Nephron (organoid): ENCODE results near the gene LRRC74B.
"Not testable (repeated sequence)": the region's sequence is repeated elsewhere in the genome, so short reads cannot be mapped to it uniquely, and the experiment has no call there.

Experiments
- H3K27ac Mint-ChIP-seq, 3 experiments: 2 replicates each; pipeline ENCODE4 v1.8.0; 2020; ENCODE audit warnings: mixed read lengths in 3 of 3, mild to moderate bottlenecking in 2 of 3, moderate library complexity in 1 of 3
- H3K27me3 Mint-ChIP-seq: 2 replicates; pipeline ENCODE4 v1.8.0; 2021; ENCODE audit warnings: low read depth, mild to moderate bottlenecking, moderate library complexity, mixed read lengths
- H3K36me3 Mint-ChIP-seq: 2 replicates; pipeline ENCODE4 v1.8.0; 2020; ENCODE audit warnings: low read depth, mixed read lengths
- H3K4me1 Mint-ChIP-seq: 2 replicates; pipeline ENCODE4 v1.8.0; 2020; ENCODE audit warnings: mixed read lengths
- H3K4me3 Mint-ChIP-seq, 3 experiments: 2 replicates each; pipeline ENCODE4 v1.8.0; 2020; ENCODE audit warnings: mild to moderate bottlenecking in 3 of 3, mixed read lengths in 3 of 3, moderate library complexity in 2 of 3
- H3K9me3 Mint-ChIP-seq: 2 replicates; pipeline ENCODE4 v1.8.0; 2020; ENCODE audit warnings: mixed read lengths
- CTCF ChIP-seq, 3 experiments: fragments of 200-600 bp; sonication (generic); IDR thresholded peaks; one replicate each; pipeline ENCODE4 v1.5.0; 2021; ENCODE audit warnings: antibody characterized with exemption in 3 of 3; ENCODE audit not compliant: unreplicated experiment in 3 of 3

LRRC74B gene

GRCh38 chr22:21067901-21068680 is 22.3 kb downstream of the LRRC74B start:
- Mint-ChIP-seq H3K36me3 (no peaks in the 10 kb centered on the region), H3K9me3 (no peaks in the 10 kb centered on the region), H3K27ac (no peak overlapping the region), H3K4me3 (no peak overlapping the region), H3K4me1 (no peaks in the 10 kb centered on the region), H3K27me3 (peaks cover 18% of the 10 kb centered on the region)
- TF ChIP-seq CTCF (IDR thresholded peaks at IDR 0.05; ENCODE audit: unreplicated experiment in 3 of 3) = no peak

GRCh38 chr22:21068681-21069276 is 23.0 kb downstream of the LRRC74B start:
- Mint-ChIP-seq H3K27me3 (peaks cover 18% of the 10 kb centered on the region), H3K4me1 (no peaks in the 10 kb centered on the region), H3K9me3 (no peaks in the 10 kb centered on the region), H3K4me3 (no peak overlapping the region), H3K27ac (no peak overlapping the region), H3K36me3 (no peaks in the 10 kb centered on the region)
- no peak for TF ChIP-seq CTCF (IDR thresholded peaks at IDR 0.05; ENCODE audit: unreplicated experiment in 3 of 3)

GRCh38 chr22:21069375-21069774 is 23.6 kb downstream of the LRRC74B start:
- no peak for TF ChIP-seq CTCF (IDR thresholded peaks at IDR 0.05; ENCODE audit: unreplicated experiment in 3 of 3)
- Mint-ChIP-seq H3K4me1 (no peaks in the 10 kb centered on the region), H3K36me3 (no peaks in the 10 kb centered on the region), H3K9me3 (no peaks in the 10 kb centered on the region), H3K27me3 (peaks cover 18% of the 10 kb centered on the region), H3K27ac (no peak overlapping the region), H3K4me3 (no peak overlapping the region)

DNA sequence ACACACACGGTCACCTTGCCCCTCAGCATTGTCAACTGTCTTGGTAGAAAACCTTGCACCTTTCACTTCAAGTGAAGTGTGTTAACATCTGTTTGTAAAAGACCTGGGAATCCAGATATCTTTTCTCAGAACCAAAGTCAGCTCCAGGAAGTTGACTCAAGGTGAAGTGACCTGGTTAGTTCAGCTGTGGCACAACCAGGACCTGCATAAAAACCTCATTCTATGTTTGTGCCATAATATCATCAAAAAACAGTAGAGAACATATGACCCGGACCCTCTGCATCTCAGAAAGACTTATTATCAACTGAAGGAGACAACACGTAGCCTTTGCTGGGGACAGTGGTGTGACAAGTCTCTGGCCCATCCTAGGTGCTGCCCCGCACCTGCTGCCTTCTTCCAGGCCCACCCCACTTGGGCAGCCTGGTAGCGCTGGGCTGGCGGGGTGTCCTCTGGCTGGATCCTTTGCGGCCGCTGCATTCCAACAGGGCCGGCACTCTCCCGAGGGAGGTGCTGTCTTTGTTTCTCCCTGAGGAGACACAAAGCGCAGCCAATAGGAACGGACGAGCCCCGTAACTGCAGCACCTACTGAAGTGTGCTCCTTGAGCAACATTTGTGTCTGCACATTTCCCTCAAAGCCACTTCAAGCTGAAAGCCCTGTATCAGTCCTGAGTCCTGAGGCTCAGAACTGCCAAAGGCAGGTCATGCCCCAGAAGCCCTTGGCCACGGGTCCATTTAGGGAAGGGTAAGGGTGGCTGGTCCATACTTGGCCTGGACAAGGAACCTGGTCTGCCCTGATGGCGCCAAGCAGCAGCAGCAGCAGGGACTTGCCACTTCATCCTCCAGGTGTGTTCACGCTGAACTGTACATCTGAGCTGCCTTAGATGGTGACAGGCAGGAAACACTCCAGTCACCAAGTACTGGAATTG is 25.2 kb downstream of the LRRC74B start:
- Mint-ChIP-seq H3K27ac (no peak overlapping the region), H3K4me3 (no peak overlapping the region), H3K27me3 (peaks cover 10% of the 10 kb centered on the region), H3K9me3 (no peaks in the 10 kb centered on the region), H3K4me1 (no peaks in the 10 kb centered on the region), H3K36me3 (no peaks in the 10 kb centered on the region)
- TF ChIP-seq CTCF (IDR thresholded peaks at IDR 0.05; ENCODE audit: unreplicated experiment in 3 of 3) = no peak

DNA sequence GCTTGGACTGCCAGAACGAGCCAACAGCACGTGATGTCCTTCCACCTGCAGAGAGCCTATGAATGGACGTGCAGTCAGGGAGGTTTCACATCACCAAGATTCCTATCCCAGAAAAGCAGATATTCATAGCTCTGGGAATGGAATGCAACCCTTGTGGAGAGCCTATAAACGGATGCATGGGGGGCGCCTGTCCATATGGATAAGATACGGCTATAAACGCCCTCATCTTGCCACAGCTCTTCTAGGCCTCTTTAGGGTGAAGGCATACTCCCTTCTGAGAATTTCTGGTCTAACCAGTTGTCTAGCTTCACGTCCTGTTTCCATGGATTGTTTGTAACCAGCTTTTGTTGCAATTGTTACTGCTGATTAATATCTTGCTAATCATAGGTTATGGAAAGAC is 26.1 kb downstream of the LRRC74B start:
- not testable (repeated sequence) for H3K27ac Mint-ChIP-seq, H3K4me3 Mint-ChIP-seq, H3K9me3 Mint-ChIP-seq, H3K36me3 Mint-ChIP-seq, H3K4me1 Mint-ChIP-seq
- H3K27me3 Mint-ChIP-seq = peaks cover 11% of the 10 kb centered on the region

GRCh38 chr22:21073023-21073422 is 27.3 kb downstream of the LRRC74B start:
- Mint-ChIP-seq H3K4me1 (no peaks in the 10 kb centered on the region), H3K36me3 (no peaks in the 10 kb centered on the region)

More at GRCh38 chr22:21073023-21073422, 27.3 kb downstream of the LRRC74B start:
- Mint-ChIP-seq H3K4me3 (no peak overlapping the region), H3K27ac (no peak overlapping the region), H3K27me3 (peaks cover 11% of the 10 kb centered on the region), H3K9me3 (no peaks in the 10 kb centered on the region)
- TF ChIP-seq CTCF (IDR thresholded peaks at IDR 0.05; ENCODE audit: unreplicated experiment in 3 of 3) = no peak
